Brain microvascular endothelial cell (primary cell): ENCODE measurements around the gene DNMT3A.

Experiments used
- DNase-seq: peaks from one replicate; pipeline ENCODE4 v3.0.0-alpha.2; 2020
- H3K27ac ChIP-seq: fragments of 250-450 bp; sonication (Bioruptor Pico); 2 replicates; pipeline ENCODE4 v1.5.1; 2020; ENCODE audit warnings: mild to moderate bottlenecking, moderate library complexity
- H3K27me3 ChIP-seq: fragments of 250-450 bp; sonication (Bioruptor Pico); replicated peaks from 2 replicates; pipeline ENCODE4 v1.5.1; 2020; ENCODE audit warnings: mild to moderate bottlenecking
- H3K36me3 ChIP-seq: fragments of 250-450 bp; sonication (Bioruptor Pico); replicated peaks from 2 replicates; pipeline ENCODE4 v1.5.1; 2020; ENCODE audit warnings: mild to moderate bottlenecking
- H3K4me3 ChIP-seq: 2 replicates; pipeline ENCODE4 v1.5.1; 2011; ENCODE audit warnings: low read depth, mild to moderate bottlenecking, control low read depth, low read length, moderate library complexity
- CTCF ChIP-seq: IDR thresholded peaks from 2 replicates; pipeline ENCODE4 v1.5.1; 2011; ENCODE audit warnings: low read depth, mild to moderate bottlenecking, moderate library complexity, low read length, control low read depth, inconsistent platforms; ENCODE audit errors: missing control alignments
- in situ Hi-C: cut with HindIII; loops from 2 replicates; pipeline ENCODE4 v1.10.0; 2017; ENCODE audit warnings: low sequenced_read_pairs, low pct_ligation_motif_present

The DNMT3A gene

GRCh38 chr2:25230198-25230947 is 111.4 kb downstream of the DNMT3A start:
- no peak for DNase-seq
- Histone ChIP-seq H3K27me3 (no peaks in the 10 kb centered on the region), H3K27ac (no peak overlapping the region), H3K36me3 (peaks cover 8% of the 10 kb centered on the region), H3K4me3 (no peak overlapping the region)
- in situ Hi-C loops = no loop called here
- no peak for TF ChIP-seq CTCF

GRCh38 chr2:25229279-25230197 is 112.2 kb downstream of the DNMT3A start:
- peak; percentile 24 for DNase-seq
- Histone ChIP-seq H3K27ac (no peak overlapping the region), H3K36me3 (peaks cover 8% of the 10 kb centered on the region), H3K4me3 (no peak overlapping the region), H3K27me3 (no peaks in the 10 kb centered on the region)
- in situ Hi-C loops = no loop called here
- no peak for TF ChIP-seq CTCF

GRCh38 chr2:25228848-25229278 is 112.9 kb downstream of the DNMT3A start:
- peak; percentile 86 for TF ChIP-seq CTCF
- Histone ChIP-seq H3K27ac (no peak overlapping the region), H3K4me3 (no peak overlapping the region), H3K36me3 (peaks cover 5% of the 10 kb centered on the region), H3K27me3 (no peaks in the 10 kb centered on the region)
- in situ Hi-C loops = no loop called here
- DNase-seq = peak; percentile 61

- Histone ChIP-seq H3K27me3 (no peaks in the 10 kb centered on the region), H3K4me3 (no peak overlapping the region), H3K27ac (no peak overlapping the region), H3K36me3 (no peaks in the 10 kb centered on the region)
- in situ Hi-C loops = no loop called here
- no peak for DNase-seq
- TF ChIP-seq CTCF = peak; percentile 22
Measured at GRCh38 chr2:25227576-25227975, 114.1 kb downstream of the DNMT3A start.

GRCh38 chr2:25226827-25227226 is 114.9 kb downstream of the DNMT3A start:
- no peak for TF ChIP-seq CTCF
- no peak overlapping the region for H3K27ac ChIP-seq
- no peak overlapping the region for H3K4me3 ChIP-seq
- DNase-seq = no peak
- in situ Hi-C loops = no loop called here
- H3K27me3 ChIP-seq = no peaks in the 10 kb centered on the region
- H3K36me3 ChIP-seq = no peaks in the 10 kb centered on the region
